NCI-H2227 (cell line): ENCODE data around the gene RABGAP1.

Source experiments
- DNase-seq: peaks from one replicate; lab custom pipeline; 2025; ENCODE audit not compliant: unreplicated experiment; lab: John Stamatoyannopoulos, UW

Gene RABGAP1

DNA sequence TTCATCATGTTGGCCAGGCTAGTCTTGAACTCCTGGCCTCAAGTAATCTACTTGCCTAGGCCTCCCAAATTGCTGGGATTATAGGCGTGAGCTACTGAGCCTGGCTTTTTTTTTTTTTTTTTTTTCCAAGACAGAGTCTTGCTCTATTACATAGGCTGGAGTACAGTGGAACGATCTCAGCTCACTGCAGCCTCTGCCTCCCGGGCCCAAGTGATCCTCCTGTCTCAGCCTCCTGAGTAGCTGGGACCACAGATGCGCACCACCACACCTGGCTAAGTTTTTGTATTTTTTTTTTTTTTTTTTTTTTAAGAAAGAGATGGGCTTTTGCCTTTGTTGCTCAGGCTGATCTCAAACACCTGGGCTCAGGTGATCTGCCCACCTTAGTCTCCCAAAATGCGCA lies 66.4 kb downstream of the RABGAP1 start:
- DNase-seq, result no peak

DNA sequence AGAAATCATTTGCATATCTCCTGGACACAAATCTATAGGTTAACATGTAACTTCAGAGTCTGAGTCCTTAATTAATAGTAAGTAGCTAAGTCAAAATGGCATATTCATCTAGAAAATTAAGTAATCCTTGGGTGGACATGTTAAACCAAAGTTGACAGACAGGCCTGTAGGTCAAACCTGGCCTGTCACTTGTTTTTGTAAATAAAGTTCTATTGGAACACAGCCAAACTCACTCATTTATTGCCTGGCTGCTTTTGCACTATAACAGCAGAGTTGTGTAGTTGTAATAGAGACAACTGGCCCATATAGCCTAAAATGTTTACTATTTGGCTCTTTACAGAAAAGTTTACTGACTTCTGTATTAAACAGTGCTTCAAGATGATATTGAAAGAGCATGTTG lies 68.1 kb downstream of the RABGAP1 start:
- DNase-seq, result no peak

DNA sequence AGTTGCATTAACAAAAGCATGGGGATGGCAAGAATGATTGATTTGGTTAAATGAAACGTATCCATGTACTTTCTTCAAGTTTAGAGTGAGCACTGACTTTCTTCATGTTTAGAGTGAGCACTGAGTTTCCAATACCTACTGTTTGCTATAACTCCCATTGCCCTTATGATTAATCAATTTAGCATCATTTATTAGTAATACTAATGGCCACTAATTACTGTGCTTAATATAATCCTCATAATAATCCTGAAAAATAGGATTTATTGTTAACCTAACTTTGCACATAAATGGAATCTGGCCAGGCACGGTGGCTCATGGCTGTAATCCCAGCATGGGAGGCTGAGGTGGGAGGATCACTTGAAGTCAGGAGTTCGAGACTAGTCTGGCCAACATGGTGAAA lies 70.6 kb downstream of the RABGAP1 start:
- no peak for DNase-seq

DNA sequence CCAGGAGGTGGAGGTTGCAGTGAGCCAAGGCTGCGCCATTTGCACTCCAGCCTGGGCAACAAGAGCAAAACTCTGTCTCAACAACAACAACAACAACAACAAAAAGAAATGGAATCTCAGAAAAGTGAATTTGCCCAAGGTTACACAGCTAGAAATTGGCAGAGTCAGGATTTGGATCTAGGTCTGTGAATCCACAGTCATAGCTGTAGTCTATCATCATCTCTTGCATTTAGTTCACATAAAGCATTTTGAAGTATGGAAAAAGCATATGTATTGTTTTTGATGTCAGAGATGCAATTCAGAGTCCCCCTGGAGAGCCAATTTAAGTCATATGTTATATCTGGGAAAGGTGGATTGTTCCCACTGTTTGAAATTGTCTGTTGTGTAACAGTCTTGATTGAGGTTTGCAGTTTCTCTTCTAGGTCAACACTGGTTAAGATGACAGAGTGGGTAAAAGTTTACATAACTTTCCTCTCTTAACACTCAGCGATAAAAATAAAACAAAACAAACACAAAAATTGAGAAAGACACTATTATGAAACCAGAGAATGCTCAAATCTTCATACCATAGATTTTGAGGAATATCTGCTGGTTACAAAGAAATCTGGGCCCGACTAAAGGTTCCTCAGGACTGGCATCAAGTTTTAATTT lies 71.2 kb downstream of the RABGAP1 start:
- no peak for DNase-seq

DNA sequence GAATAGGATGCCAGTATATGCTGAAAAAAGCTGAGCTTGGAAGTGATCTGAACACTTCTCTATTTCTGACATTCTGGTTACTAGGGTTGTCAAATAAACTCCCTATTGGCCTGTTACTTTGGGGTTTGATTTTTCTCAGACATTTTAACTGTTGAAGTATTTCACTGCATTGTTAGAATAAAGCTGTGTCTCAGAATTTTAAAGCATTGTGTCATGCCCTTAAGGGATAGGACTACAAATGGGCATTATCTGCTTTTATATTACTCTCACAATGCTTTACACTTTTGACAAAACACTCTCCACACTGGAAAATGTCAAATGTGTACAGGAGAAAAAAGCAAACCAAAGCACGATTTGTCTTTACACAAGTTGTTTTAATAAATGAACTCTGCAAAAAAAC lies 75.8 kb downstream of the RABGAP1 start:
- DNase-seq, result no peak

DNA sequence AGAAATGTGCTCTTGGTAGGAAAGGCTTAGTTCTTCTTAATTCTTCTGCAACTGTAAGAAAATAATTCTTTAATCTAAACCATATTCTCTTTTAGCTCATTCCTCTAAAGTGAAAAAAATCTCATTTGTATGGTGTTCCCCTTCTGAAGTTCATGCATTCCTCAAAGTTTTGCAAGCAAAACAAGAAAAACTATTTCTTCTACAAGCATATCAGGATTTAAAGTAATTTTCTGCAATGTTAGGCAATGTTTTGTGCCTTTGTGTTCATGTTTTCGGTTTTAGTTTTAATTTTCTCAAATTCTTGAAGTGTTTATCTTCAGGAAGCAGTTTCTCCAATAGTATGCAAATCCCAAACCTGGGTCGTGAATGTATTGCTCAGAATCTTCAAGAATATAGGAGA lies 80.0 kb downstream of the RABGAP1 start:
- no peak for DNase-seq

DNA sequence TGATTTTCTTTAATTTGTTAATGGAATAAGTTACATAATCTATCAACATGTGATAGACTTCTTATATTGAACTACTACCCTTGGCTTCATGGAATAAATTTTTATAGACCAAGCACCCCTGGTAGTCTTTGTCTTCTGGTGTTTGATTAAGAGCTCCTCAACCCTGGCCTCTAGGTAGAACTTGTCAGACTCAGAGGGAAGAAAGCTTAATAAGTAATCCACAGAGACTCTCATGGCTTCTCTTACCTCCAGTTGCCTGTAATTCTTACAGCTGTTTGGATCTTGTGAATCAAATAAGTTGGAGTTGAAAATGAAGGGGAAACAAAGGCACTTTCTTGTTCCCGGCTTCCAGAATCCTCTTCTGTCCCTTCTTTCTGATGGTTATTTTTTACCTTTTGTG lies 85.6 kb downstream of the RABGAP1 start:
- DNase-seq, result no peak

DNA sequence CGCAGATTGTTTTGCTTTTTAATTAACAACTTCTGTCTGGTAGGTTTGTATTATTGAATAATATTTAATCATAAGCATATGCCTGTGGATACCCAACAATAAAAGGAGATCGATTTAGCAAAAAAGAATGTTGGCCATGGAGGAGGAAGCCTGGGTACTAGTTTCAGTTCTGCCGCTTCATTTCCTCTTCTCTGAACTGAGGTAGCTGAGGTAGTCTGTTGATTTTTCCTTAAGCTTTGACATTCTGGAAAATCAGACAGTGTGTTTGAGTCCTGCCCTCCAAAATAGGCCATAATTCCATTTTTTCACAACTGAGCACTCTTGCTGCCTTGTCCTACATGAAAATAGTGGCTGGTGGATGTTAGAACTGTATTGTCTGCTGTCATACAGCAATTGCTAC lies 86.7 kb downstream of the RABGAP1 start:
- no peak for DNase-seq

DNA sequence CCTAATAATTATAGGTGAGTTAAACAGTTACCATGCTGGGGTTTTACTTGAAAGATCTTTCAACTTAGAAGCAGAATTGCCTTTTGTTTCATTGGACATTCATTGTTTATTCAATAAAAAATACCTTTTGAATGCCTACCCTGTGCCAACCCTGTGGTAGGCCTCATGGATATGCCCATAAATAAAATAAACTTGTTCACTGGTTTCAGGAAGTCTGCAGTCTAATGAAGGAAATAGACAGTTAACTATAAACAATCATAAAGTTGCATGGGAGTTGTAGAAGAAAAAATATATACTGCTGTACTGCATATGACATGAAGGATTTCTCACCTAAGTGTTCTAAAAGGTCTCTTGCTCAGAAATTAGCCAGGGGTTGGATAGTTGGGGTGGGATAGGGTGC lies 87.3 kb downstream of the RABGAP1 start:
- DNase-seq, result no peak

DNA sequence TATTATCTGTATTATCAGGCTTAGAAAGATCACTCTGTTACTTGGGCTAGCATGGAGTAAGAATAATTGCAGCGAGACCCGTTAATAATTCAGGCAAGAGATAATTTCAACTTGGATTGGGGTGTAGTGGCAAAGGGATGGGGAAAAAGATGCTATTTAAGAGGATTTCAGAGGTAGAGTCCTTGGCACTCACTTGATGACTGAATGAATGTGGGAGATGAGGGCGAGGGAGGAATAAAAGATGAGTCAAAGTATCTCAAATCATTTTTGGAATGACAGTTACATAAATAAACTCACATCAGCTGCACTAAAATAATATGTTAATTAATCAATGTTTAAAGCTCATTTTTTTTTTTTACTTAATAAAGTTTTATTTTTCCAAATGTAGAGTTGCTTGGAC lies 88.2 kb downstream of the RABGAP1 start:
- DNase-seq, result no peak

GRCh38 chr9:123031963-123032362 lies 91.1 kb downstream of the RABGAP1 start:
- DNase-seq, result no peak

- no peak for DNase-seq
These were observed 92.5 kb downstream of the RABGAP1 start, which contains the start of gene GPR21 for GRCh38 chr9:123033352-123033751. TSS of gene GPR21 (plus strand) at chr9:123033667. CDS start at chr9:123034567, 900 bp downstream.

GRCh38 chr9:123033864-123034601 lies 93.2 kb downstream of the RABGAP1 start:
- no peak for DNase-seq

- DNase-seq, result no peak
These were observed 94.2 kb downstream of the RABGAP1 start for GRCh38 chr9:123034881-123035510.

DNA sequence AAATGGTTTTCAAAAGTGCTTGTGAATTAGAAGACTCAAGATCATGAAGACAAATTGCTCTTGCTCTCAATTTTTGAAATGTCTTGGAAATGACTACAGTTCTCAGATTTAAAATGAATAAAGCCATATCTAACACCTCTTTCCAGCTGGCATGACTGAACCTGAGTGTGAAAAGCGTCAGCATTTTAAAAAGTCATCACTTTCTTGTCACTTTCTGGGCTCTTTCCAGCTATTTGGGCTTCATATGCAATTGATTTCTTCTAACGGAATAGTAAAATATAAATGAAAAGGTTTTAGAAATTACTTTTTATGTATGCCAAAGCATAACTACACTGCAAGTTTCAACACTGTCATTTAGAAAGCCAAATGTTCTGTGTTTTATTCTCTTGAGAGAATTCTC lies 95.0 kb downstream of the RABGAP1 start:
- no peak for DNase-seq

DNA sequence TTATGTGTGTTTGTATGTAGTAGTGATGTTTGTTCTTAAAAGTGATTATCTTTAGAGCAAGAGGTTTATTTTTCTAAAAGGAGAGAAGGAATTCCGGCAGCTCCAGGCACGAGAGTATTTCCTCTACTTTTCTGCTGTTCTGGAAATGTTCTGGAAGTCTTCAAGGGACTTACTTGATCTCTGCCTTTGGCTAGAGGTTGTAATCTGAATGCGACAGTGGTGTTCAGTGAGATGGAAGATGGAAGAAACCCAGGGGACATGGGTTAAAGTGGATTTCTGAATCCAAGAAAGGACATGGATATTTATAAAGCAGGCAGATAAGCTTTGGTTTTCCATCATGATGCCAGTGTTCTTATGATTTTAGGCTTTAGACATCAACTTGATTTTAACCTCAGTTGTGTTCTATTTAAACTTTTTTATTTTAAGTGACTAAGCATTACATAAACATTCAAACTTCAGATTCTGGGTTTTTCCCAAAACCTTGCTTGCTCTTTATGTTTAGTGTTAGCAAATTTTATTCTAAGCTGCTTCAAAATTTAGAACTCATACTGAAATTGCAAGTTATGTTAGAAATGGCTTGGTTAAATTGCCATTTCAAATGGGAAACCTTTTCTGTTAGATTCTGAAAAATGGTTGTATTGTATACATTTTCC lies 96.2 kb downstream of the RABGAP1 start:
- no peak for DNase-seq

GRCh38 chr9:123039617-123040219 lies 98.9 kb downstream of the RABGAP1 start:
- no peak for DNase-seq

GRCh38 chr9:123040801-123041200 lies 100.0 kb downstream of the RABGAP1 start:
- DNase-seq, result no peak

DNA sequence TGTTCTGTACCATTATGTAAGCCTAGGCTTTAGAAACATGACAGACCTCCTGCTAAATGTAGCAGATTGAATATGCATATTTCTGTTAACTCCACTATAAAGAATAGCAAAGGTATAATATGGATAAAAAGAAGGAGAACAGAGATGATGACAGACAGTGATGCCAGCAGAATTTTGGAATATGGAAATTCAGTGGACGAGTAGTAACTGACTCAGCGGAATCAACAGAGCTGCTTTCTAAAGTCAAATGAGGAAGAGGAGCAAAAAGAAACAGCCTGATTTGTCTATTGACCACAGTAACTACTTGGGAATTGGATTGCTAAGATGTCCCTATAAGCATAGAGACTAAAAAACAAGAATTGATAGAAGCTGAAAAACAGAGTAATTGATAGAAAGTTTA lies 100.7 kb downstream of the RABGAP1 start:
- DNase-seq, result no peak

DNA sequence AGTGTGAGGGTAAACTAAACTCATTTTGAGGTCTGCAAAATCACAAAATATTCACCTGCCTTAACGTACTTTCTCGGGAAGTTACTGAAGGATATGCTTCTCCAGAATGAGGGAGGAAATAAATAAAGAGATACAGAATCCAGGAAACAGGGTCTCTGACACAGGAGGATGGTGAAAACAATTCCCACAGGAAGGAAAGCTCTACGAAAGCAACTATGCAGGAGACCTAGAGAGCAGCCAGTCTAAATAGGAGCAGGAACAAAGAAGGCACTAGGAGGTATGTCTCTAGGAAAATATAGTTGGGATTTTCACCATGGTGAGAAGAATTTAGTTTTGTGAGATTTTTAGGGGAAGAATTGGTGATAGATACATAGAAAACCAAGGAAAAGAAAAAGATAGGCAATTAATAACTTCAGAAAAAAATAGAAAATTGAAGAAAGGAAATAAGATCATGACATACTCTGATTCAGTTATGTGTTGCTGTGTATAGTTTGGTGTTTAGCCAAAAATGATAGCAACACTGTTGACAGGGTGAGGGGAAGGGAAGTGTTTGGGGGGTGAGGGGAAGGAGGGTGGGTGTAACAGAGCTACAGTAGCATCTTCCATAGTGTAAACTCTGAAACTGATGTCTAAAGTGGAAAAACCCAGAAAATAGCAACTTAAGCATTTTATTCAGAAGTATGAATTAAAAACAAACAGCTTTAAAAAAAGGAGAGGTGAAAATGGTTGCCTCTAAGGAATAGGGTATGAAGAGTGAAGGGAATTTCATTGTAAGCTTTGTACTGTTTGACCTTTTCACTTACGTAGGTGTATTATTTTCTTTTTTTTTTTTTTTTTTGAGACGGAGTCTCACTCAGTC lies 102.5 kb downstream of the RABGAP1 start:
- DNase-seq, result no peak
